NCI-H446 treated with DMSO at 0.1 percent for 48 hours (cell line): ENCODE results near the gene WDTC1.
"Not testable (repeated sequence)": the region's sequence is repeated elsewhere in the genome, so short reads cannot be mapped to it uniquely, and the experiment has no call there.

Experiments
- DNase-seq: peaks from one replicate; lab custom pipeline; 2025; lab: John Stamatoyannopoulos, UW

WDTC1 gene, protein sequence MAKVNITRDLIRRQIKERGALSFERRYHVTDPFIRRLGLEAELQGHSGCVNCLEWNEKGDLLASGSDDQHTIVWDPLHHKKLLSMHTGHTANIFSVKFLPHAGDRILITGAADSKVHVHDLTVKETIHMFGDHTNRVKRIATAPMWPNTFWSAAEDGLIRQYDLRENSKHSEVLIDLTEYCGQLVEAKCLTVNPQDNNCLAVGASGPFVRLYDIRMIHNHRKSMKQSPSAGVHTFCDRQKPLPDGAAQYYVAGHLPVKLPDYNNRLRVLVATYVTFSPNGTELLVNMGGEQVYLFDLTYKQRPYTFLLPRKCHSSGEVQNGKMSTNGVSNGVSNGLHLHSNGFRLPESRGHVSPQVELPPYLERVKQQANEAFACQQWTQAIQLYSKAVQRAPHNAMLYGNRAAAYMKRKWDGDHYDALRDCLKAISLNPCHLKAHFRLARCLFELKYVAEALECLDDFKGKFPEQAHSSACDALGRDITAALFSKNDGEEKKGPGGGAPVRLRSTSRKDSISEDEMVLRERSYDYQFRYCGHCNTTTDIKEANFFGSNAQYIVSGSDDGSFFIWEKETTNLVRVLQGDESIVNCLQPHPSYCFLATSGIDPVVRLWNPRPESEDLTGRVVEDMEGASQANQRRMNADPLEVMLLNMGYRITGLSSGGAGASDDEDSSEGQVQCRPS

DNA sequence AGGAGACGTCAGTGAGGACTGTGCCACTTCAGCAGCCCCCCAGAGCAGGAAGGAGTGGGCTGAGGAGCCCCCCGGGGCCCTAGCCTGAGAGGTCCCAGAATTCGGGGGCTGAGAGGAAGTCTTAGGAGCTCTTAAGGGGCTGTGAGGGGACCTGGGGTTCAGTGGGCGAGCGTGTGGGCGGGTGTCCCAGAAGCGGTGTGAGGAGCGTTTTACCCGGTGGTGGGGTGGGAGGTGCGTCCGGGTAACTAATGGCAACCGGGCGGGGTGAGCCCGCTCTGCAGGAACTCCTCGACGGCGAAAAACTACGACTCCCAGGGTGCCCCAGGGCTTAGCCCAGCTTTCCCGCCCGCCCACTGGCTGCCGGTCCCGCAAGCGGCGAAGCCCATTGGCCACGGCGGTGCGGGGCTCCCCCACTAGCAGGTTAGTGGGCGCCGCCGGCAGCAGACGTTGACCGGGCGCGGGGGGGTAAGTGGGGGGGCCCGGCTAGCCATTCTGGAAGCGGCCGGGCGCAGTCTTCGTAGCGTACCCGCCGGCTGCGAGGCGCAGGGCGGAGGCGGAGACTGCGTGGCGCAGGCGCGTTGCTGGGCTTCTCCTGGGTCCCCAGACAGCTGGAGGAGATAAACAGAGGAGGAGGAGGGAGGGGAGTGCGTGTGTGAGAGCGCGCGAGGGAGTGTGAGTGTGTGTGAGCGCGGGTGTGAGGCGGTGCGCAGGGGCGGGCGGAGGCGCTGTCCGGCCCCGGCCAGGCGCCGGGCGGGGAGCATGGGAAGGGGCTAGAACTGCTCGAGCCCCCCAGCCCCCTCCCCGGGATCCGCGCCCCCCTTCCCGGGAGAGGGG is at the start of gene WDTC1:
Gene WDTC1 (plus strand): TSS at position 584 of the 834 bp plus-strand sequence. CDS start 26,423 bp downstream, outside the sequence.
- DNase-seq: peak; percentile 91

GRCh38 chr1:27184665-27185064 is 49.8 kb upstream of the WDTC1 start:
- DNase-seq: not testable (repeated sequence)

DNA sequence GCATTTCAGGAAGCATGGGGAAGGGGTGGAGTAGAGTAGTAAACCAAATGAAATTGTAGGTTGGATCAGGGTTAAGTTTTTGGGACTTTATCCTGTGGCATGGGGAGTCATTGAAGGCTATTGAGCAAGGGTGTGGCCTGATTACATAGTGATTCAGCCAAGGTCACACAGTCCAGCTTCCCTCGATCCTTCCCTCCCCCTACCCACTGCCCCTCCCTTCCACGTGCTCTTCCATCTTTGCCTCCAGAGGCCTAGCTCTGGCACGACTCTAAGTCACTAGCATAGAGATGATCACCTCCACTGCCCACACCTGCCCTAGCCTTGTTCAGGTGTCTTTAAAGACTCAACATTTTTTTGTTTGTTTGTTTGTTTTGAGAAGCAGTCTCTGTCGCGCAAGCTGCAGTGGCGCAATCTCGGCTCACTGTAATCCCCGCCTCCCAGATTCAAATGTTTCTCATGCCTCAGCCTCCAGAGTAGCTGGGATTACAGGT is 42.3 kb upstream of the WDTC1 start:
- DNase-seq: no peak

DNA sequence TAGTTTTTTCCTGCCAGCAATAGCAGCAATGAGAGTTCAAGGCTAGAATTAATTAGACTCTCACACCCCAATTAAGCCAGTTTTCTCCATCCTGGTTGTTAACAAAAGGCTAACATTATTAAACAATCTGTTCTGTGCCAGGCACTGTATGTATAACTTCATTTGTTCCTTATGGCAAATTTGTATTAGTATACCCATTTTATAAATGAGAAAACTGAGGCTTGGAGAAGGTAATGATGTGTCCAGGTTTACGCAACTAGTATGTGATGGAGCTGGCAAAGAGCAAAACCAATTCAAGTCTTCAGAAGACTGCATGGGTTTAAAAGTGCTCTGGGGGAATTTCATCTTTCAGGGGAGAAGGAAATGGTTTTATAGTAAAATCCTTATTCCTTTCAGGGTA is 41.2 kb upstream of the WDTC1 start:
- no peak for DNase-seq

GRCh38 chr1:27201295-27201694 is 33.1 kb upstream of the WDTC1 start:
- no peak for DNase-seq

- no peak for DNase-seq
Measured at GRCh38 chr1:27203946-27204345, 30.5 kb upstream of the WDTC1 start.

DNA sequence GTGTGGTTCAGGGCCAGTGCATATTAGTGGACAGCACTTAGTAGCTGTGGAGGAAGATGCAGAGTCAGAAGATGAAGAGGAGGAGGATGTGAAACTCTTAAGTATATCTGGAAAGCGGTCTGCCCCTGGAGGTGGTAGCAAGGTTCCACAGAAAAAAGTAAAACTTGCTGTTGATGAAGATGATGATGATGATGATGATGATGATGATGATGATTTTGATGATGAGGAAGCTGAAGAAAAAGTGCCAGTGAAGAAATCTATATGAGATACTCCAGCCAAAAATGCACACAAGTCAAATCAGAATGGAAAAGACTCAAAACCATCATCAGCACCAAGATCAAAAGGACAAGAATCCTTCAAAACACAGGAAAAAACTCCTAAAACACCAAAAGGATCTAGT is 27.2 kb upstream of the WDTC1 start:
- DNase-seq: not testable (repeated sequence)

DNA sequence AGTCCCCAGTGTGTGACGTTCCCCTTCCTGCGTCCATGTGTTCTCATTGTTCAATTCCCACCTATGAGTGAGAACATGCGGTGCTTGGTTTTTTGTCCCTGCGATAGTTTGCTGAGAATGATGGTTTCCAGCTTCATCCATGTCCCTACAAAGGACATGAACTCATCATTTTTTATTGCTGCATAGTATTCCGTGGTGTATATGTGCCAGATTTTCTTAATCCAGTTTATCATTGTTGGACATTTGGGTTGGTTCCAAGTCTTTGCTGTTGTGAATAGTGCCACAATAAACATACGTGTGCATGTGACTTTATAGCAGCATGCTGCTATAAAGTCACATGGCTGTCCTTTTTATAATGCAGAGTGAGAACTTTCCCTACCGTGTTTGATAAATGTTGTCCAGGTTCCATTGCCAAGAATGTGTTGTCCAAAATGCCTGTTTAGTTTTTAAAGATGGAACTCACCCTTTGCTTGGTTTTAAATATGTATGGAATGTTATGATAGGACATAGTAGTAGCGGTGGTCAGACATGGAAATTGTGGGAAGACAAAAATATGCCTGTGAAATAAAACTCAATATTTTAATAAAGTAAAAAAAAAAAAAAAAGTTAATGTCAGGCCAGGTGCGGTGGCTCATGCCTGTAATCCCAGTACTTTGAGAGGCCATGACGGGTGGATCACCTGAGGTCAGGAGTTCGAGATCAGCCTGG is 26.1 kb upstream of the WDTC1 start:
- not testable (repeated sequence) for DNase-seq

DNA sequence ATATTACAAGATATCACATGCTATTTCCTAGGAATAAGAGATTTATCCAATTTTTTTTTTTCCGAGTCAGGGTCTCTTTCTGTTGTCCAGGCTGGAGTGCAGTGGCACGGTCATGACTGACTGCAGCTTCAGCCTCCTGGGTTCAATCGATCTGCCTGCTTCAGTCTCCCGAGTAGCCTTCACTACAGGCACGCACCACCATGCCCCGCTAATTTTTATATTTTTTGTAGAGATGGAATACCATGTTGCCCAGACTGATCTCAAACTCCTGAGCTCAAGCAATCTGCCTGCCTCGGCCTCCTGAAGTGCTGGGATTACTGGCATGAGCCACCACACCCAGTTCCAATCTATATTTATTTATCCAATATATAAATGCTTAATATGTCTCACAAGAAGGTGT is 18.0 kb upstream of the WDTC1 start:
- DNase-seq: no peak

- no peak for DNase-seq
Measured at GRCh38 chr1:27217401-27217800, 17.0 kb upstream of the WDTC1 start.

GRCh38 chr1:27218736-27219135 is 15.7 kb upstream of the WDTC1 start:
- no peak for DNase-seq

- no peak for DNase-seq
Measured at GRCh38 chr1:27220096-27220495, 14.3 kb upstream of the WDTC1 start.

GRCh38 chr1:27220702-27221497 is 13.5 kb upstream of the WDTC1 start:
- not testable (repeated sequence) for DNase-seq

- DNase-seq: no peak
Measured at GRCh38 chr1:27225621-27226020, 8.8 kb upstream of the WDTC1 start.

GRCh38 chr1:27227765-27228164 is 6.7 kb upstream of the WDTC1 start:
- DNase-seq: no peak

DNA sequence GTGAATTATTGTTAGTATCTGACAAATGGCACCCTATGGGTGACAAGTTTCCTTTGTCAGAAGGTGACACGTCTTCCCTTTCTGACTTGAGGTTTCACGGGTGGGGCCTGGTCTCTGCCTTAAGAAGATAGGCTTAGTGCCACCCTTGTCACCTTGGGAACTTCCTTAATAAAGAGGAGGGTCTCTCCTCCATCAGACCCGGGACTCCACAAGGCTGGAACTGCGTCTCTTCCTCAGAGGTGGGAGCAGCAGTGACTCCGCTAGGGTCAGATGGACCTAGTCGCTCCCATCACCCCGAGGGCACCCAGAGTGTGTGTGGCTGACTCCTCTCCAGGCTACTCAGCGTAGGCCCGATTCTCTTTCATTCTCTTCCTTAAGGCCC is 774 bp upstream of the WDTC1 start:
- DNase-seq: no peak

DNA sequence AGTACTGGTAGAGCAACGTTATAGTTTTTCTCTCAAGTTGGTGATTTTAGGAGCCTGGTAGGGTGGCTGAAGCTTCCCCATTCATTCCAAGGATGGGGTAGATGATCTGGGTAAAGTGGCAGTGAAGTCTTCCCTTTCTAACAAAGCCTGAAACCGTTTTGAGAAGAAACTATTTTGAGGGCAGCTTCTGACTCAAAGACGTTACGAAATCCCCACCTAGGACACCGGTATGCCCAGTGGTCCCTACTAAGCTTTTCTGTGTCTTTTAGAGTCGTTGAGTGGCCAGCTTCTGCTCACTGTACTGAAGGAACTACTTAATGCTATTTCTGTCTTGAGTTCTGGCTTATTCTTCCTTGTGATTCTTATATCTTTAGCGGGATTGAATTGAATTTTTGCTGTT is 1.4 kb downstream of the WDTC1 start:
- no peak for DNase-seq

- DNase-seq: no peak
Measured at GRCh38 chr1:27237112-27237511, 2.7 kb downstream of the WDTC1 start.

- DNase-seq: no peak
Measured at GRCh38 chr1:27238032-27238431, 3.6 kb downstream of the WDTC1 start.

DNA sequence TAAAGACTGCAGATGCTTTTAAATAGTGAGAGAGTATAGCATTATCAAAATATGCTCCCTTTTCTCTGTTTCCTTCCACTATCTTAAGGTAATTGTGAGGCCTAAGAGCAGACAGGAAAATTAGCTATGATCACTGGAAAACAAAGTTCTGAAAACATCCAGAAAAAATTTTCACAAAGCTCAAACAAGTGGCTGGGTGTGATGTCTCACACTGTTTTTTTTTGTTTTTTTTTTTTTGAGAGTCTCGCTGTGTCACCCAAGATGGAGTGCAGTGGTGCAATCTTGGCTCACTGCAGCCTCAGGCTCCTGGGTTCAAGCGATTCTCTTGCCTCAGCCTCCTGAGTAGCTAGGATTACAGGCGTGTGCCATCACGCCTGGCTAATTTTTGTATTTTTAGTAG is 7.2 kb downstream of the WDTC1 start:
- DNase-seq: no peak

DNA sequence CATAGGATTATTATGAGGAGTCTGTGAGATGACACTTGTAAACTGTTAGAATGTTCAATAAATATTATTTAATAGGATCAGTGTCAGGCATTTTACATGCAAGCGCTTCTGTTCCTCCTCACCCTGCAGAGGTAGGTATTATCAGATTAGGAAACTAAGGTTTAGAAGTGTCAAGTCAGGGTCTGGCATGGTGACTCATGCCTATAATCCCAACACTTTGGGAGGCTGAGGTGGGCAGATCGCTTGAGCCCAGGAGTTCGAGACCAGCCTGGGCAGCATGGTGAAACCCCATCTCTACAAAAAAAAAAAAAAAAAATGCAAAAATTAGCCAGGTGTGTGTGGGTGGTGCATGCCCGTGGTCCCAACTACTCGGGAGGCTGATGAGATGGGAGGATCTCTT is 9.2 kb downstream of the WDTC1 start:
- DNase-seq: not testable (repeated sequence)
